Measurements from ENCODE around the gene ZNF571.

Gene ZNF571

DNA sequence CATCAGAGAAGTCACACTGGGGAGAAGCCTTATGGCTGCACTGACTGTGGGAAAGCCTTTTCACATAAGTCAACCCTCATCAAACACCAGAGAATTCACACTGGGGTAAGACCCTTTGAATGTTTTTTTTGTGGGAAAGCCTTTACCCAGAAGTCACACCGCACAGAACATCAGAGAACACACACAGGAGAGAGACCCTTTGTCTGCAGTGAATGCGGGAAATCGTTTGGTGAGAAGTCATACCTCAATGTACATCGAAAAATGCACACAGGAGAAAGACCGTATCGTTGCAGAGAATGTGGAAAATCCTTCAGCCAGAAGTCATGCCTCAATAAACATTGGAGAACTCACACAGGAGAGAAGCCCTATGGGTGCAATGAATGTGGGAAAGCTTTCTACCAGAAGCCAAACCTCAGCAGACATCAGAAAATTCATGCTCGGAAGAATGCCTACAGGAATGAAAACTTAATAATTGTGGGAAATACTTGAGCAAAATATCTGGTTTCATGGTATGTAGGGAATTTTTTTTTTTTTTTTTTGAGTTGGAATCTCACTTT is 57.1 kb downstream of the ZNF571 start:
- Histone ChIP-seq H3K9me3 (peaks cover 38% of the 10 kb centered on the region), H3K27ac (no peak overlapping the region), H3K4me1 (ENCODE audit: control insufficient read depth in 1 of 2, insufficient read depth in 1 of 2, low read depth in 1 of 2, low read length in 1 of 2) (no peaks in the 10 kb centered on the region), H3K4me3 (ENCODE audit: low read depth in 1 of 2, low read length in 1 of 2) (no peak overlapping the region), H3K36me3 (no peaks in the 10 kb centered on the region), H3K27me3 (no peaks in the 10 kb centered on the region)
- TF ChIP-seq, protein P1, sequence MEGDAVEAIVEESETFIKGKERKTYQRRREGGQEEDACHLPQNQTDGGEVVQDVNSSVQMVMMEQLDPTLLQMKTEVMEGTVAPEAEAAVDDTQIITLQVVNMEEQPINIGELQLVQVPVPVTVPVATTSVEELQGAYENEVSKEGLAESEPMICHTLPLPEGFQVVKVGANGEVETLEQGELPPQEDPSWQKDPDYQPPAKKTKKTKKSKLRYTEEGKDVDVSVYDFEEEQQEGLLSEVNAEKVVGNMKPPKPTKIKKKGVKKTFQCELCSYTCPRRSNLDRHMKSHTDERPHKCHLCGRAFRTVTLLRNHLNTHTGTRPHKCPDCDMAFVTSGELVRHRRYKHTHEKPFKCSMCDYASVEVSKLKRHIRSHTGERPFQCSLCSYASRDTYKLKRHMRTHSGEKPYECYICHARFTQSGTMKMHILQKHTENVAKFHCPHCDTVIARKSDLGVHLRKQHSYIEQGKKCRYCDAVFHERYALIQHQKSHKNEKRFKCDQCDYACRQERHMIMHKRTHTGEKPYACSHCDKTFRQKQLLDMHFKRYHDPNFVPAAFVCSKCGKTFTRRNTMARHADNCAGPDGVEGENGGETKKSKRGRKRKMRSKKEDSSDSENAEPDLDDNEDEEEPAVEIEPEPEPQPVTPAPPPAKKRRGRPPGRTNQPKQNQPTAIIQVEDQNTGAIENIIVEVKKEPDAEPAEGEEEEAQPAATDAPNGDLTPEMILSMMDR (IDR thresholded peaks at IDR 0.05): no peak

DNA sequence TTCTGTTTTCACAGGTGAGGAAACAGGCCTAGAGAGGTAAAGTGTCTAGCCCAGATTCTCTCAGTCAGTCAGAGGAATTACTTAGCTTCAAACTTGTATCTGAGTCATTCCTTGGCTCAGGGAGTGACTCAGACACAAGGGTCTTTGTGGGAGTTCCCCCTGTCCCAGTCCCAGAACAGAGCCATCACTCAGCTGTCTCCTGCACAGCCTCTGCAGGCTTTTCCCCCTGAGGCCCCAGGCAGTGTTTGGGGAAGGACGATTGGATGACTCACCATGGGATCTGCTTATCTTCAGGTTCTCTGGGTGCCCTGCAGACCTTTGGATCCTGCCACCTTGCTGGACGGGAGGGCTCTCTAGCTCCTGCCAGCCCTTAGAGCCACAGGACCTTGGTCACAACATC is 74.7 kb downstream of the ZNF571 start:
- Histone ChIP-seq H3K4me1 (ENCODE audit: control insufficient read depth in 1 of 2, insufficient read depth in 1 of 2, low read depth in 1 of 2, low read length in 1 of 2) (no peaks in the 10 kb centered on the region), H3K9me3 (peaks cover 12% of the 10 kb centered on the region), H3K4me3 (ENCODE audit: low read depth in 1 of 2, low read length in 1 of 2) (no peak overlapping the region), H3K27me3 (no peaks in the 10 kb centered on the region), H3K27ac (no peak overlapping the region), H3K36me3 (no peaks in the 10 kb centered on the region)
- TF ChIP-seq, protein P1 (IDR thresholded peaks at IDR 0.05): no peak
